ENCODE data around the gene COL4A4. TPM values are rescaled to one million over a fixed set of nuclear protein-coding genes. Genes with fewer than 3 reads are reported as not detected.

Gene COL4A4
- total and polyA plus RNA-seq, 2 experiments from 2014 or later = 0.47 to 3.0 TPM

DNA sequence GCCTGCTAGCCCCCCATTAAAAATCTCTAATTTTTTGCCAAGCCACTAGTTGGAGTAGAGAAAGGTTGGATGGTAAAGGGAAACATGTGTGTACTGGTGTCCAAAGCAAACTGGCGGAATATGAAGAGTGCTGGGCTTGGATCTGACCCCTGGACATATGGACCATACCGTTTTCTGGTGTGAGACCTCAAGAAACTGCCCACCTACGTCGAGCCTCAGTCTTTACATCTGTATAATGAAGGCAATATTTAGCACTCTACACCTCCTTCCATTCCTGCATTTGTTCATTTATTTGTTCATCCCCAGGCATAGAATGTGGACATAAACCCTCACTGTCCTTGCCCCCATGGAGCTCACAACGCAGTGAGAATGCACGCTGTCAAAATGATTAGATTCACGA lies 185.7 kb downstream of the COL4A4 start:
- Histone ChIP-seq H3K9me2 (replicated peaks; ENCODE audit: insufficient read depth) (no peaks in the 10 kb centered on the region), H3K4me1 (ENCODE audit: insufficient read depth) (peaks cover 16% of the 10 kb centered on the region), H3K27ac (peak overlapping the region; percentile 25), H3K4me3 (no peak overlapping the region), H3K27me3 (no peaks in the 10 kb centered on the region), H3K4me2 (no peak overlapping the region), H4K20me1 (ENCODE audit: insufficient read depth, poor library complexity, severe bottlenecking) (no peaks in the 10 kb centered on the region), H2AFZ (no peak overlapping the region), H3K79me2 (no peaks in the 10 kb centered on the region), H3K36me3 (replicated peaks; ENCODE audit: insufficient read depth, low read depth) (no peaks in the 10 kb centered on the region), H3K9me3 (ENCODE audit: low read depth) (no peaks in the 10 kb centered on the region)
- 91% methylated on average over 7 of the region's 7 CpGs for WGBS (ENCODE audit: low lambda C conversion rate, missing lambda C conversion rate)
- DNase-seq (ENCODE audit: low spot score) = no peak
- TF ChIP-seq EZH2 (IDR thresholded peaks at IDR 0.05; ENCODE audit: borderline replicate concordance) = no peak
- TF ChIP-seq, protein P1, sequence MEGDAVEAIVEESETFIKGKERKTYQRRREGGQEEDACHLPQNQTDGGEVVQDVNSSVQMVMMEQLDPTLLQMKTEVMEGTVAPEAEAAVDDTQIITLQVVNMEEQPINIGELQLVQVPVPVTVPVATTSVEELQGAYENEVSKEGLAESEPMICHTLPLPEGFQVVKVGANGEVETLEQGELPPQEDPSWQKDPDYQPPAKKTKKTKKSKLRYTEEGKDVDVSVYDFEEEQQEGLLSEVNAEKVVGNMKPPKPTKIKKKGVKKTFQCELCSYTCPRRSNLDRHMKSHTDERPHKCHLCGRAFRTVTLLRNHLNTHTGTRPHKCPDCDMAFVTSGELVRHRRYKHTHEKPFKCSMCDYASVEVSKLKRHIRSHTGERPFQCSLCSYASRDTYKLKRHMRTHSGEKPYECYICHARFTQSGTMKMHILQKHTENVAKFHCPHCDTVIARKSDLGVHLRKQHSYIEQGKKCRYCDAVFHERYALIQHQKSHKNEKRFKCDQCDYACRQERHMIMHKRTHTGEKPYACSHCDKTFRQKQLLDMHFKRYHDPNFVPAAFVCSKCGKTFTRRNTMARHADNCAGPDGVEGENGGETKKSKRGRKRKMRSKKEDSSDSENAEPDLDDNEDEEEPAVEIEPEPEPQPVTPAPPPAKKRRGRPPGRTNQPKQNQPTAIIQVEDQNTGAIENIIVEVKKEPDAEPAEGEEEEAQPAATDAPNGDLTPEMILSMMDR (IDR thresholded peaks at IDR 0.05; ENCODE audit: poor library complexity) = no peak
- TF ChIP-seq EZH2phosphoT487 (IDR thresholded peaks at IDR 0.05; ENCODE audit: low read depth, severe bottlenecking, unreplicated experiment) = no peak

DNA sequence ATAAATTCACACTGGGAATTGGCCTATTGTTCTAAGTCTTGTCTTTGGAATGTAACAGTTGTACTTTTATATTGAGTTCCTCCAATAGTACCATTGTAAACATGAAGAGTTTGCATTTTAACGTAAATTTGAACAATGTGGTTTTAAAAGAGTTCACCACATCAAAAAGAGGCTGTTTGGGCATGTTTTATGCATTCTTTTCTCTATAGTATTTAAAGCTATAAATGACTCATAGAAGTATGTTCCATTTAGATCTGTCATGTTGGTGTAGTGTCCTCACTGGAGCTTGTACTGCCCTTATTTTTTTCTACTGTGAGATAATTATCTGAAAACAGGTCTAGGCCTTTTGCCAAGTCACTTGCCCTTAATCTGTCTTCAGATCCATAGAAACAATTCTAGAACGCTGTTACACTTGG lies 186.2 kb downstream of the COL4A4 start:
- Histone ChIP-seq H3K27me3 (no peaks in the 10 kb centered on the region), H3K4me3 (no peak overlapping the region), H4K20me1 (ENCODE audit: insufficient read depth, poor library complexity, severe bottlenecking) (no peaks in the 10 kb centered on the region), H3K27ac (peak overlapping the region; percentile 25), H2AFZ (no peak overlapping the region), H3K9me2 (replicated peaks; ENCODE audit: insufficient read depth) (no peaks in the 10 kb centered on the region), H3K79me2 (no peaks in the 10 kb centered on the region), H3K4me1 (ENCODE audit: insufficient read depth) (peaks cover 16% of the 10 kb centered on the region), H3K4me2 (no peak overlapping the region), H3K36me3 (replicated peaks; ENCODE audit: insufficient read depth, low read depth) (no peaks in the 10 kb centered on the region), H3K9me3 (ENCODE audit: low read depth) (no peaks in the 10 kb centered on the region)
- TF ChIP-seq, protein P1 (IDR thresholded peaks at IDR 0.05; ENCODE audit: poor library complexity) = no peak
- TF ChIP-seq EZH2phosphoT487 (IDR thresholded peaks at IDR 0.05; ENCODE audit: low read depth, severe bottlenecking, unreplicated experiment) (no peak), EZH2 (IDR thresholded peaks at IDR 0.05; ENCODE audit: borderline replicate concordance) (no peak)
- peak; percentile 19 for DNase-seq (ENCODE audit: low spot score)
- 38% methylated on average over 2 of the region's 2 CpGs for WGBS (ENCODE audit: low lambda C conversion rate, missing lambda C conversion rate)

DNA sequence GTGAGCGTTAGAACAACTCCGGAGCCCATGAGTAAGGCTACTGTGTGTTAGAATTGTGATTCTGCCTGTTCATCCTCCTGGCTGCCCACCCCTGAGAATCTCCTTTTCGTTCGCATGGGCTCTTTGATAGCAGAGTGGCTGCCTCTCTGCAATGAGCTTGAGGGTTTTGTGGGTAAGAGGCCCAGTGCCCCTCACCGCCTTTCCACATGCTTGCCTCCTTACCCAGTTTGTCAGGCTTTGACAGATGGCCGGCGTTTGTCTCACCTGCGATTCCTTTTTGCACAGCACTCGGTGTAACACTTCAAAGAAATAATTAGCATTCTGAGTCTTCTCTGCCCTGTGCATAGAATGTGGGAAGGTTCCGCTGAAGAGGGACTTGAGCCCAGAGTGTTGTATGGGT lies 190.2 kb downstream of the COL4A4 start:
- no peaks in the 10 kb centered on the region for H3K9me3 ChIP-seq (ENCODE audit: low read depth)
- DNase-seq (ENCODE audit: low spot score) = no peak
- TF ChIP-seq, protein P1 (IDR thresholded peaks at IDR 0.05; ENCODE audit: poor library complexity) = no peak
- TF ChIP-seq EZH2phosphoT487 (IDR thresholded peaks at IDR 0.05; ENCODE audit: low read depth, severe bottlenecking, unreplicated experiment) = no peak
- TF ChIP-seq EZH2 (IDR thresholded peaks at IDR 0.05; ENCODE audit: borderline replicate concordance) = no peak
- H3K4me2 ChIP-seq = no peak overlapping the region
- no peak overlapping the region for H3K4me3 ChIP-seq
- peaks cover 10% of the 10 kb centered on the region for H3K4me1 ChIP-seq (ENCODE audit: insufficient read depth)
- no peak overlapping the region for H3K27ac ChIP-seq
- no peaks in the 10 kb centered on the region for H3K36me3 ChIP-seq (replicated peaks; ENCODE audit: insufficient read depth, low read depth)
- no peaks in the 10 kb centered on the region for H3K27me3 ChIP-seq
- H3K9me2 ChIP-seq (replicated peaks; ENCODE audit: insufficient read depth) = no peaks in the 10 kb centered on the region
- 96% methylated on average over 10 of the region's 10 CpGs for WGBS (ENCODE audit: low lambda C conversion rate, missing lambda C conversion rate)
- no peak overlapping the region for H2AFZ ChIP-seq
- H3K79me2 ChIP-seq = no peaks in the 10 kb centered on the region
- no peaks in the 10 kb centered on the region for H4K20me1 ChIP-seq (ENCODE audit: insufficient read depth, poor library complexity, severe bottlenecking)

DNA sequence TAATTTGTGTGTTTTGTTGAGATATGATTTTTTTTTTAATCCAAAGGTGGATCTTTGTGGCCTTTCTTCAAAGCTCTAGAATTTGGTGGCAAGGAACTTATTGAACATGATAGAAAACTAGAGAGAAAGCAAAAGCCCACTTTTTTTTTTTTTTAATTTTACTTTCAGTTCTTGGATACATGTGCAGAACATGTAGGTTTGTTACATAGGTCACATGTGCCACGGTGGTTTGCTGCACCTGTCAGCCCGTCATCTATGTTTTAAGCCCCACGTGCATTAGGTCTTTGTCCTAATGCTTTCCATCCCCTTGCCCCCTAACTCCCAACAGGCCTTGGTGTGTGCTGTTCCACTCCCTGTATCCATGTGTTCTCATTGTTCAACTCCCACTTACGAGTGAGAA lies 192.2 kb downstream of the COL4A4 start:
- no peak overlapping the region for H3K4me3 ChIP-seq
- no peak overlapping the region for H3K27ac ChIP-seq
- TF ChIP-seq EZH2 (IDR thresholded peaks at IDR 0.05; ENCODE audit: borderline replicate concordance) (no peak), EZH2phosphoT487 (IDR thresholded peaks at IDR 0.05; ENCODE audit: low read depth, severe bottlenecking, unreplicated experiment) (no peak)
- TF ChIP-seq, protein P1 (IDR thresholded peaks at IDR 0.05; ENCODE audit: poor library complexity) = no peak
- WGBS (ENCODE audit: low lambda C conversion rate, missing lambda C conversion rate) = 96% methylated on average over 4 of the region's 4 CpGs
- no peaks in the 10 kb centered on the region for H3K9me2 ChIP-seq (replicated peaks; ENCODE audit: insufficient read depth)
- H4K20me1 ChIP-seq (ENCODE audit: insufficient read depth, poor library complexity, severe bottlenecking) = no peaks in the 10 kb centered on the region
- no peaks in the 10 kb centered on the region for H3K4me1 ChIP-seq (ENCODE audit: insufficient read depth)
- no peak for DNase-seq (ENCODE audit: low spot score)
- no peaks in the 10 kb centered on the region for H3K27me3 ChIP-seq
- H3K9me3 ChIP-seq (ENCODE audit: low read depth) = no peaks in the 10 kb centered on the region
- H3K36me3 ChIP-seq (replicated peaks; ENCODE audit: insufficient read depth, low read depth) = no peaks in the 10 kb centered on the region
- no peak overlapping the region for H2AFZ ChIP-seq
- H3K4me2 ChIP-seq = no peak overlapping the region
- no peaks in the 10 kb centered on the region for H3K79me2 ChIP-seq
